Parathyroid adenoma (tissue), 2 donors: Measurements from ENCODE around the gene ARHGEF33.
"Not testable (repeated sequence)": the region's sequence is repeated elsewhere in the genome, so short reads cannot be mapped to it uniquely, and the experiment has no call there.

Experiments used
- H2AFZ ChIP-seq: fragments of 300-600 bp; sonication (generic); one replicate; pipeline ENCODE4 v1.7.0; 2017; ENCODE audit warnings: antibody characterized with exemption, mild to moderate bottlenecking
- H3K27ac ChIP-seq: fragments of 300-600 bp; sonication (generic); one replicate; pipeline ENCODE4 v1.7.0; 2017
- H3K27me3 ChIP-seq: fragments of 300-600 bp; sonication (generic); one replicate; pipeline ENCODE4 v1.7.0; 2017; ENCODE audit warnings: low read length; ENCODE audit not compliant: control insufficient read depth, insufficient read depth
- H3K36me3 ChIP-seq: fragments of 300-600 bp; sonication (generic); one replicate; pipeline ENCODE4 v1.7.0; 2017; ENCODE audit warnings: low read length; ENCODE audit not compliant: control insufficient read depth, insufficient read depth
- H3K4me1 ChIP-seq: fragments of 300-600 bp; sonication (generic); one replicate; pipeline ENCODE4 v1.7.0; 2017; ENCODE audit warnings: control low read depth
- H3K4me2 ChIP-seq: fragments of 300-600 bp; sonication (generic); one replicate; pipeline ENCODE4 v1.7.0; 2017; ENCODE audit warnings: low read length
- H3K4me3 ChIP-seq: fragments of 300-600 bp; sonication (generic); one replicate; pipeline ENCODE4 v1.7.0; 2017; ENCODE audit warnings: low read depth, low read length
- H3K79me2 ChIP-seq: fragments of 300-600 bp; sonication (generic); one replicate; pipeline ENCODE4 v1.7.0; 2017; ENCODE audit warnings: control low read depth
- H3K9ac ChIP-seq: fragments of 300-600 bp; sonication (generic); one replicate; pipeline ENCODE4 v1.7.0; 2017; ENCODE audit warnings: mild to moderate bottlenecking
- H3K9me3 ChIP-seq: fragments of 300-600 bp; sonication (generic); one replicate; pipeline ENCODE4 v1.7.0; 2017; ENCODE audit warnings: low read length; ENCODE audit not compliant: control insufficient read depth
- TF ChIP-seq, protein P1 (sequence below): fragments of 300-600 bp; sonication (generic); IDR thresholded peaks from one replicate; pipeline ENCODE4 v1.7.0; 2017; ENCODE audit warnings: antibody characterized with exemption, mild to moderate bottlenecking
- donor health status: primary hyperparathyroidism.

Gene ARHGEF33

DNA sequence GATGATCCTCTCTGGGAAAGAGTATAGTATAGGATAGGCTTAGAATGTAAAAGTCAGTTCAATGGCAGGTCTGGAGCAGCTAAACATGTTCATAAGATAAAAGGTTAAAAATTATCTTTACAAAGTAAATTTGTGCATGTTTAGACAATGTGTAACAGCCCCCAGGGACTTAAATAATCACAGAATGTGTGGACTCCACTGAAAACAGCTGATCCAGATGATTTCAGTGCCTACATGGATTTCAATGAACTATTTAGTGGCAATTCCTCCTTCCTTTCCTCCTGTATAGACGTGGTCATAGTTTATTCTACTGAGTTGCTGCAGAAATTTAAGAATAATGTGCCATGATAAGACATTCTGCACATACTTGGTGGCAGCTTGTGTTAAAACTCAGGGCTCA lies 42.9 kb downstream of the ARHGEF33 start:
- no peaks in the 10 kb centered on the region for H3K79me2 ChIP-seq
- H3K9ac ChIP-seq: no peak overlapping the region
- no peaks in the 10 kb centered on the region for H3K9me3 ChIP-seq
- no peak overlapping the region for H3K4me2 ChIP-seq
- no peaks in the 10 kb centered on the region for H3K36me3 ChIP-seq
- H2AFZ ChIP-seq: no peak overlapping the region
- no peaks in the 10 kb centered on the region for H3K27me3 ChIP-seq
- TF ChIP-seq, protein P1, sequence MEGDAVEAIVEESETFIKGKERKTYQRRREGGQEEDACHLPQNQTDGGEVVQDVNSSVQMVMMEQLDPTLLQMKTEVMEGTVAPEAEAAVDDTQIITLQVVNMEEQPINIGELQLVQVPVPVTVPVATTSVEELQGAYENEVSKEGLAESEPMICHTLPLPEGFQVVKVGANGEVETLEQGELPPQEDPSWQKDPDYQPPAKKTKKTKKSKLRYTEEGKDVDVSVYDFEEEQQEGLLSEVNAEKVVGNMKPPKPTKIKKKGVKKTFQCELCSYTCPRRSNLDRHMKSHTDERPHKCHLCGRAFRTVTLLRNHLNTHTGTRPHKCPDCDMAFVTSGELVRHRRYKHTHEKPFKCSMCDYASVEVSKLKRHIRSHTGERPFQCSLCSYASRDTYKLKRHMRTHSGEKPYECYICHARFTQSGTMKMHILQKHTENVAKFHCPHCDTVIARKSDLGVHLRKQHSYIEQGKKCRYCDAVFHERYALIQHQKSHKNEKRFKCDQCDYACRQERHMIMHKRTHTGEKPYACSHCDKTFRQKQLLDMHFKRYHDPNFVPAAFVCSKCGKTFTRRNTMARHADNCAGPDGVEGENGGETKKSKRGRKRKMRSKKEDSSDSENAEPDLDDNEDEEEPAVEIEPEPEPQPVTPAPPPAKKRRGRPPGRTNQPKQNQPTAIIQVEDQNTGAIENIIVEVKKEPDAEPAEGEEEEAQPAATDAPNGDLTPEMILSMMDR: no peak
- no peak overlapping the region for H3K27ac ChIP-seq
- H3K4me3 ChIP-seq: no peak overlapping the region
- no peaks in the 10 kb centered on the region for H3K4me1 ChIP-seq

DNA sequence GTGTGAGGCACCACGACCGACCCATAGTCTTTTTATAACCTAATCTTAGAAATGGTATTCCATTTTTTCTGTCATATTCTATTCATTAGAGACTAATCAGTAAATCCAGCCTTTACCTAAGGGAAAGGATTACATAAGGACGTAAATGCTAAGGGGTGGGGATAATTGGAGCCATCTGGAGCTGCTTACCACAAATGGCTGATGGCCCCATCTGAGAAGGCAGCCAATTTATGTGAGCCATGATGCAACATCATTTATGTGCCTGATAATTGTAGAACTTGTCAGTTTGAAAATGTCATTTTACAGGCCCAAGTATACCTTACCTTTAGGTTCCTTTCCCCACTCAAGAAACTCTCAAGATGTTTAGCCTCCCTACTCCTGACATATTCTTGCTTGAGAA lies 44.0 kb downstream of the ARHGEF33 start:
- Histone ChIP-seq H3K36me3 (no peaks in the 10 kb centered on the region), H3K79me2 (no peaks in the 10 kb centered on the region), H3K9ac (no peak overlapping the region), H3K27me3 (no peaks in the 10 kb centered on the region), H3K4me2 (no peak overlapping the region), H2AFZ (no peak overlapping the region), H3K4me1 (no peaks in the 10 kb centered on the region), H3K9me3 (no peaks in the 10 kb centered on the region), H3K4me3 (no peak overlapping the region), H3K27ac (no peak overlapping the region)
- TF ChIP-seq, protein P1: no peak

DNA sequence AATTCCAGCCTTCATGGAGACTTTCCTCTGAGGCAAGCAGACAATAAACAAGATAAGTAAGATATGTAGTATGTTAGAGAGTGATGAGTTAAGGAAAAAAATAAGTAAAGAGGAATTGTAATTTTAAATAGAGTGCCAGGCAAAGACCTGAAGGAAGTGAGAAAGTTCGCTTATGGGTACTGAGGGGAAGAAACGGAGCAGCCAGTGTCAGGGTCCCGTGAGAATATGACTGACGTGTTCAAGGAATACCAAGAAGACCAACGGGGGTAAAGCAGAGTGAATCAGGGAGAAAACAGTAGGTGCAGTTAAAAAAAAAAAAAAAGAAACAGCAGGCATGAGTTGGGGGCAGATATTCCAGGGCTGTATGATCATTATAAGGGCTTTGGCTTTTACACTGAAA lies 45.1 kb downstream of the ARHGEF33 start:
- H3K36me3 ChIP-seq: no peaks in the 10 kb centered on the region
- no peaks in the 10 kb centered on the region for H3K27me3 ChIP-seq
- H3K4me3 ChIP-seq: no peak overlapping the region
- H3K4me1 ChIP-seq: no peaks in the 10 kb centered on the region
- no peak overlapping the region for H2AFZ ChIP-seq
- TF ChIP-seq, protein P1: no peak
- H3K9me3 ChIP-seq: no peaks in the 10 kb centered on the region
- H3K9ac ChIP-seq: no peak overlapping the region
- H3K79me2 ChIP-seq: no peaks in the 10 kb centered on the region
- no peak overlapping the region for H3K27ac ChIP-seq
- H3K4me2 ChIP-seq: no peak overlapping the region

DNA sequence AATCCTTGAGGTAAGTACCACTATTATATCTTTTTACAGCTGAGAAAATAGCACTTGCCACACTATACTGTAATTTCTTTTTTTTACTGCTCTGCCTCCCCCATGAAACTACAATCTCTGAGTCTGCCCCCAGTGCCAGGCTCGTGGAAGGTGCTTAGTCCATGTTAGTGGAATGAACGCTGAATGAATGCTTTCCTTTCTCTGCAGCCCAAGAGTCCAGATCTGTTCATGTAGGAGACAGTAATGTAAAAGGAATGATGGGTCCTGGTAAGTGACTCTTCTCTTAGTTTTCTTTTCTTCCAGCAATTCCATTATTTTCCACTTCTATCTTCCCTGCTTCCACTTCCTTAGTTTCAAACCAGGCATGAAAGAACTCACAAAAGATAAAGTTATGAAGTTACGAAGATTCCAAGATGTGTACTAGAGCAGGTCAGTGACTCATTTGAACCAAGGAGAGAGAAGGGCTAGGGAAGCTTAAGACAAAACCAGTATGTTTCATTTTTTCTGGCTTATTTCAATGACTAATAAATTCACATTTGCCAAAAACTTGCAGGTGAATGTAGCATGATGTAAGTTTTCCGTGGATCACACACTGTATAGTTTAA lies 46.0 kb downstream of the ARHGEF33 start:
- Histone ChIP-seq H3K9ac (no peak overlapping the region), H3K4me1 (no peaks in the 10 kb centered on the region), H3K79me2 (no peaks in the 10 kb centered on the region), H3K4me2 (no peak overlapping the region), H3K27ac (no peak overlapping the region), H3K4me3 (no peak overlapping the region), H3K27me3 (no peaks in the 10 kb centered on the region), H3K36me3 (no peaks in the 10 kb centered on the region), H3K9me3 (no peaks in the 10 kb centered on the region), H2AFZ (no peak overlapping the region)
- TF ChIP-seq, protein P1: no peak

DNA sequence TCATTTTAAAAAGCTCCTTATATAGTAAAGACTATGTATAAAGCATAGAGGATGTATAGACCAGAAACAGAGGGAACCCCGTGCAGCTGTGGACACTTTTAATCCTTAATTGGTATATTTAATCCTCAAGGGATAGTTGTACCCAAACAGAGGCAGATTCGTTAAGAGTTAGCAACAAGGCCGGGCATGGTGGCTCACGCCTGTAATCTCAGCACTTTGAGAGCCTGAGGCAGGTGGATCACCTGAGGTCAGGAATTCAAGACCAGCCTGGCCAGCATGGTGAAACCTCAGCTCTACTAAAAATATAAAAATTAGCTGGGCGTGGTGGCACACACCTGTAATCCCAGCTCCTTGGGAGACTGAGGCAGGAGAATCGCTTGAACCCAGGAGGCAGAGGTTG lies 46.8 kb downstream of the ARHGEF33 start:
- H3K4me2 ChIP-seq, H3K27ac ChIP-seq, H3K79me2 ChIP-seq, H3K9ac ChIP-seq, H3K27me3 ChIP-seq, H3K4me1 ChIP-seq, H2AFZ ChIP-seq, H3K36me3 ChIP-seq, H3K9me3 ChIP-seq, H3K4me3 ChIP-seq: not testable (repeated sequence)
